KMS-11 (cell line): ENCODE measurements around the gene CAT.

Experiments
- H2AFZ ChIP-seq: fragments of 200-600 bp; sonication (generic); 2 replicates; pipeline ENCODE4 v1.6.1; 2016; ENCODE audit warnings: antibody characterized with exemption, mixed run types, low read depth
- H3K27ac ChIP-seq: fragments of 200-600 bp; sonication (generic); 2 replicates; pipeline ENCODE4 v1.6.1; 2016; ENCODE audit warnings: mild to moderate bottlenecking, mixed run types
- H3K27me3 ChIP-seq: fragments of 200-600 bp; sonication (generic); 2 replicates; pipeline ENCODE4 v1.6.1; 2017; ENCODE audit warnings: mild to moderate bottlenecking, low read depth, mixed run types, moderate library complexity; ENCODE audit not compliant: insufficient read depth
- H3K36me3 ChIP-seq: fragments of 200-600 bp; sonication (generic); 2 replicates; pipeline ENCODE4 v1.6.1; 2017; ENCODE audit warnings: mild to moderate bottlenecking, mixed run types; ENCODE audit not compliant: insufficient read depth
- H3K4me1 ChIP-seq: fragments of 200-600 bp; sonication (generic); 2 replicates; pipeline ENCODE4 v1.6.1; 2016; ENCODE audit warnings: mild to moderate bottlenecking, low read depth, mixed run types; ENCODE audit not compliant: poor library complexity, severe bottlenecking
- H3K4me2 ChIP-seq: fragments of 200-600 bp; sonication (generic); 2 replicates; pipeline ENCODE4 v1.7.0; 2016; ENCODE audit warnings: mild to moderate bottlenecking, mixed run types
- H3K4me3 ChIP-seq: fragments of 200-600 bp; sonication (generic); IDR thresholded peaks from 2 replicates; pipeline ENCODE4 v1.6.1; 2017; ENCODE audit warnings: low read depth, low read length, mixed read lengths; ENCODE audit not compliant: insufficient read depth
- H3K79me2 ChIP-seq: fragments of 200-600 bp; sonication (generic); 2 replicates; pipeline ENCODE4 v1.6.1; 2016; ENCODE audit warnings: low read depth, mixed run types; ENCODE audit not compliant: insufficient read depth
- H3K9ac ChIP-seq: fragments of 200-600 bp; sonication (generic); 2 replicates; pipeline ENCODE4 v1.6.1; 2016; ENCODE audit warnings: mild to moderate bottlenecking, mixed run types
- H4K20me1 ChIP-seq: fragments of 200-600 bp; sonication (generic); 2 replicates; pipeline ENCODE4 v1.6.1; 2016; ENCODE audit warnings: mild to moderate bottlenecking, mixed run types; ENCODE audit not compliant: insufficient read depth
- CTCF ChIP-seq: fragments of 200-600 bp; sonication (generic); conservative IDR thresholded peaks from 2 replicates; pipeline ENCODE4 v1.6.1; 2017; ENCODE audit warnings: low read depth, mild to moderate bottlenecking, antibody characterized with exemption, low read length, moderate library complexity, mixed read lengths

The CAT gene

GRCh38 chr11:34495724-34496377, 57.1 kb downstream of the CAT start:
- no peaks in the 10 kb centered on the region for H3K27me3 ChIP-seq
- no peak overlapping the region for H3K4me2 ChIP-seq
- no peak overlapping the region for H3K9ac ChIP-seq
- TF ChIP-seq CTCF = no peak
- H3K79me2 ChIP-seq = no peaks in the 10 kb centered on the region
- no peak overlapping the region for H2AFZ ChIP-seq
- H3K27ac ChIP-seq = no peak overlapping the region
- H3K36me3 ChIP-seq = no peaks in the 10 kb centered on the region
- no peaks in the 10 kb centered on the region for H3K4me1 ChIP-seq
- no peak overlapping the region for H3K4me3 ChIP-seq
- H4K20me1 ChIP-seq = no peaks in the 10 kb centered on the region

- Histone ChIP-seq H2AFZ (no peak overlapping the region), H3K36me3 (no peaks in the 10 kb centered on the region), H4K20me1 (no peaks in the 10 kb centered on the region), H3K4me3 (no peak overlapping the region), H3K27ac (no peak overlapping the region), H3K79me2 (no peaks in the 10 kb centered on the region), H3K27me3 (no peaks in the 10 kb centered on the region), H3K4me1 (no peaks in the 10 kb centered on the region), H3K4me2 (no peak overlapping the region), H3K9ac (no peak overlapping the region)
- TF ChIP-seq CTCF = no peak
Observed at GRCh38 chr11:34499719-34500500, 61.2 kb downstream of the CAT start.

GRCh38 chr11:34501500-34501899, 62.8 kb downstream of the CAT start:
- no peaks in the 10 kb centered on the region for H3K27me3 ChIP-seq
- no peak overlapping the region for H3K4me3 ChIP-seq
- no peaks in the 10 kb centered on the region for H3K36me3 ChIP-seq
- H3K4me1 ChIP-seq = no peaks in the 10 kb centered on the region
- H3K9ac ChIP-seq = no peak overlapping the region
- TF ChIP-seq CTCF = no peak
- no peaks in the 10 kb centered on the region for H3K79me2 ChIP-seq
- H2AFZ ChIP-seq = no peak overlapping the region
- no peaks in the 10 kb centered on the region for H4K20me1 ChIP-seq
- H3K4me2 ChIP-seq = no peak overlapping the region
- H3K27ac ChIP-seq = no peak overlapping the region

GRCh38 chr11:34501949-34502348, 63.2 kb downstream of the CAT start:
- no peaks in the 10 kb centered on the region for H3K79me2 ChIP-seq
- no peak overlapping the region for H3K27ac ChIP-seq
- H4K20me1 ChIP-seq = no peaks in the 10 kb centered on the region
- H3K4me1 ChIP-seq = no peaks in the 10 kb centered on the region
- no peaks in the 10 kb centered on the region for H3K27me3 ChIP-seq
- H3K9ac ChIP-seq = no peak overlapping the region
- no peak overlapping the region for H2AFZ ChIP-seq
- no peak overlapping the region for H3K4me3 ChIP-seq
- no peak overlapping the region for H3K4me2 ChIP-seq
- no peak for TF ChIP-seq CTCF
- no peaks in the 10 kb centered on the region for H3K36me3 ChIP-seq
